Germinal center (tissue), 1 donor: ENCODE data around the gene HDAC11.

ENCODE experiments used
- DNase-seq: peaks from one replicate; pipeline ENCODE4 v3.0.0; 2012; ENCODE audit warnings: mixed read lengths, low spot score

HDAC11 gene

GRCh38 chr3:13543253-13543652, 63.1 kb downstream of the HDAC11 start:
- no peak for DNase-seq

GRCh38 chr3:13544293-13544831, 64.3 kb downstream of the HDAC11 start:
- no peak for DNase-seq

- DNase-seq, result no peak
Observed at GRCh38 chr3:13544951-13545651, 65.0 kb downstream of the HDAC11 start.

- no peak for DNase-seq
Observed at GRCh38 chr3:13545952-13546454, 65.9 kb downstream of the HDAC11 start.

GRCh38 chr3:13546667-13547171, 66.6 kb downstream of the HDAC11 start:
- DNase-seq, result no peak

GRCh38 chr3:13547591-13548371, 67.7 kb downstream of the HDAC11 start:
- DNase-seq, result no peak

GRCh38 chr3:13548696-13549622, 68.9 kb downstream of the HDAC11 start, which contains the start of gene FBLN2:
FBLN2 (plus strand) TSS chr3:13549125; CDS start chr3:13570356, 21,231 bp downstream.
- peak; percentile 61 for DNase-seq

GRCh38 chr3:13549623-13550422, 69.7 kb downstream of the HDAC11 start:
- no peak for DNase-seq

- DNase-seq, result no peak
Observed at GRCh38 chr3:13550423-13550690, 70.3 kb downstream of the HDAC11 start.

GRCh38 chr3:13550791-13551360, 70.8 kb downstream of the HDAC11 start:
- no peak for DNase-seq

- DNase-seq, result no peak
Observed at GRCh38 chr3:13552857-13553652, 72.9 kb downstream of the HDAC11 start.

- DNase-seq, result no peak
Observed at GRCh38 chr3:13553686-13554085, 73.6 kb downstream of the HDAC11 start.

GRCh38 chr3:13555753-13556152, 75.6 kb downstream of the HDAC11 start:
- no peak for DNase-seq
